HG02981 (cell line): ENCODE data around the gene SLC12A5.
"Not testable (repeated sequence)": the region's sequence is repeated elsewhere in the genome, so short reads cannot be mapped to it uniquely, and the experiment has no call there.

Experiments used
- ATAC-seq: cut with Tn5 transposase; IDR thresholded peaks from one replicate; pipeline ENCODE4 v1.9.1; 2021; ENCODE audit warnings: mild to moderate bottlenecking, moderate library complexity; ENCODE audit not compliant: unreplicated experiment

SLC12A5 gene

GRCh38 chr20:46073443-46073842, 44.4 kb downstream of the SLC12A5 start:
- no peak for ATAC-seq

DNA sequence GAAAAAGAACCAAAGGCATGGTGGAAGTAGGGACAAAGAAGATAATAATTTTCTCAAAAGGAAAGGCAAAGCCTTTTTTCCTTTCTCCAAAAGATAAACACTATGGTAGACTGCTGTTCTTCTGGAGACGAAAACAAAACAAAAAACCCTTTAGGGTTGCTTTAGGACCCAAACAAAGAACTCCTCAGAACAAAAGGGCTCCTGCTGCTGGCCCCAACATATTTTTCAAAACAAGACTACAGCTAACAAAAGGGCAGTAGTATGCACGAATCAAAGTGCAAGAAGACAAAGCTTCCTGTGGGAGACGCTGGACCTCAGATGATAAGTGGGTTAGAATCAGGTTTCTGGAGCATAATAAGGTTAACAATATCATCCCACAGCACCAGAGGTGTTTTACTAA, 45.0 kb downstream of the SLC12A5 start:
- no peak for ATAC-seq

- ATAC-seq, result no peak
Observed at GRCh38 chr20:46076806-46077205, 47.8 kb downstream of the SLC12A5 start.

- ATAC-seq, result no peak
Observed at GRCh38 chr20:46077642-46078305, 48.8 kb downstream of the SLC12A5 start.

DNA sequence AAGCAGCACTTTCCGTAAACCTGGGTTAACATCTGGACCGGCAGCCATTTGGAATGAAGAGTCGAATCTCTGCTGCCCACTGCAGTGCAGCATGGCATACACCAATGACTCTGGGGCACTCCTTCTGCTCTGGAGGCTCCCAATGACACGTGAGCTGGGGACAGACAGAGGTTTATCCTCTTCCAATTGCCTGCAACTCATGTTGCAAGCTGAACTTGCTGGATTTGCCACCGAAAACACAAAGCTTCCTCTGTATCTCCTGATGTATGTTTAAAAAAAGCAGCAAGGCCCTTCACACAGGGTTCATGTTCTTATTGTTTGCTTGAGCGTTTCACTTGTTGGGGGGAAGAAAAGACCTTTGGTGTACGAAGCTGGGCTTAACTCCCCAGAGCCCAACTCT, 49.9 kb downstream of the SLC12A5 start:
- ATAC-seq, result no peak

DNA sequence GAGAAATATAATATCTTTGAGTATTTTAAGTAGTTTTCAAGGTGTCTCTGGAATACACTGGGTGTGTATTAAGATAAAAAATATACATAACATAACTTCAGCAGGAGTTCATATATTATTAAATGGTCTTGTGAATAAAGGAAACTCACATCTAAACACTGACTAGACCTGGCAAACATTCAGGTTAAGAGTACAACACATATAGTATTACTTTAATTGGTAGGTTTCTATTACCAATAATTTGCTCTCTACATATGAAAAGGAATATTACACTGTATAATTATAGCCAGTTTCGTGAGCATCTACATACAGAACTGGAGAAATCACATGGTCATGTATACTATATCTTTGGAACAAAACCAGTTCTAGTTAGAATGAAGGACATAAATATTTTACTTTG, 52.1 kb downstream of the SLC12A5 start:
- ATAC-seq, result no peak

DNA sequence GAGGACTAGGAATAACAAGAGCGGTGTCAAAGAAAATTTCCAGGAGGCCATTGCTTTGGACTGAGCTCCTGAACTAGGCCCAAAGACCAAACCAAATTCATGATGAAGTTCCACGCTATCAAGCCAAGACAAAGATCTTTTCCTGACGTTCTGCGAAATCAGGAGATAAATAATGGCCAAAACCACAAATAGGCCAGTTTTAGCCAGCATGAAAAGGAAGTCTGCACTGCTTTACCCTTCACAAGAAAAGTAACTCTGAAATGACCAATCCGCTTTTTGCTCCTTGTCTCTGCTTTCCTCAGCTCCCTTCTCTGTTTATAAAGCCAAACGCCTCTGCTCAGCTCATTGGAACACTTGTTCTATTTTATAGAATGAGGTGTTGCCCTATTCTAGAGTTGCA, 54.1 kb downstream of the SLC12A5 start:
- no peak for ATAC-seq

DNA sequence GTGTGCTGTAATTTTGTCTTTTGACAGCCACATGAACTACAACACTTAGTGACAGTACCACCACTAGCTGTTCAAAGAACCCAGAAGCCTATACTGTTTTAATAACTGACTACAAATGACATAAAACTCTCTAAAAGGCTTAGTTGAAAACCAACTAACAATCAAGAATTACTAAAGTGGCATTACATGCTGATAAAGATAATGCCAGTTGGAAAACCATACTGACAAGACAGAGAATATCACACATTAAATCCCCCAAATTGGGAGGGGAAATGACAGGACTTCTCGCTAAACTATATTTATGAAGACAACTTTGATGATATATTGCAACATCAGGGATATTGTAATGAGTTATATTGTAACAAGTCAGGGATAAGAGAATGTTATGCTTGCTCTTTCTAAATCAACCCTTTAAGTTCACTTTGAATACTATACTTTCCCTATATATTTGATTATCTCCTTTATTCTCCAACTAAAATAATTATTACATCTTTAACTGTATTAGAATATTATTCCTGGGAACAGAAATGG, 54.6 kb downstream of the SLC12A5 start:
- ATAC-seq, result no peak

- no peak for ATAC-seq
Observed at GRCh38 chr20:46084805-46085178, 55.8 kb downstream of the SLC12A5 start.

DNA sequence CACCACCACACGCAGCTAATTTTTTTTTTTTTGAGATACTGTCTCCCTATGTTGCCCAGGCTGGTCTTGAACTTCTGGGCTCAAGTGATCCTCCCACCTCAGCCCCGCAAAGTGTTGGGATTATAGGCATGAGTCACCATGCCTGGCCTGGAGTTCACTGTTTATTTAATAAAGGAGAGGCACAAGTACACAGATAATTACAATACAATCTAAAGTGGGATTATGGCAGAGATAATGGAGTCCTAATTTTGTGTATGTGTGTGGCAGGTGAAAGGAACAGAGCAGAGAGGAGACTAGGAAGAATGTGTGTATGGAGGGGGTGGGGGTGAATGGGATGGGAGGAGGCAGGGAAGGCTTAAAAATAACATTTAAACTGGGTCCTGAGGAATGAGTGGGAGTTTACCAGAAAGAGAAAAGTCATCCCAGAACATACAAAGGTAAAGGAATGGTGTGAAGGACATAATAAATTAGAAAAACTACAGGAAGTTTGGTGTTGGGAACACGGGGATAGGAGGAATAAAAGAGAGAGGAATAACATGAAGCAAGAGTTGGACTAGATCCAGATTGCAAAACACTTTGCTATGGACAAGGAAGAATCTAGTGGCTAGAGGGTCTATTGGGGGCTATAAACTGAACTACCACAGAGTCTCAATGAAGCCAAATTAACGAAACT, 56.3 kb downstream of the SLC12A5 start:
- ATAC-seq, result no peak

DNA sequence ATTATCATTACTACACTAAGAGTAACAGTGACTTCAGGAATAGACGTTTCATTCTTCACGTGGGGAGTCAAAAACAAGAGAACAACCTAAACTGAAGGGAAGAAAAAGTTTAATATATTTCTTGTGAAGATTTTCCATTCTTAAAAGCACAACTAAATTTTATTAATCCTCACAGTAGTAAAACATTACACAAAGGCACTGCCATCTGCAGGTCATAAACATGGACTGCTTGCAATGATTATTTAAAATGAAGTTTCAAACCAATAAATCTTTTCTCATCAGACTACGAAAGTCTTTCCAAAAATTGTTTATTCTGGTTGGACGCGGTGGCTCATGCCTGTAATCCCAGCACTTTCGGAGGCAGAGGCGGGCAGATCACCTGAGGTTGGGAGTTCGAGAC, 58.1 kb downstream of the SLC12A5 start:
- no peak for ATAC-seq

GRCh38 chr20:46088409-46089166, 59.6 kb downstream of the SLC12A5 start:
- no peak for ATAC-seq

GRCh38 chr20:46089167-46089416, 60.1 kb downstream of the SLC12A5 start:
- peak; percentile 2 for ATAC-seq

DNA sequence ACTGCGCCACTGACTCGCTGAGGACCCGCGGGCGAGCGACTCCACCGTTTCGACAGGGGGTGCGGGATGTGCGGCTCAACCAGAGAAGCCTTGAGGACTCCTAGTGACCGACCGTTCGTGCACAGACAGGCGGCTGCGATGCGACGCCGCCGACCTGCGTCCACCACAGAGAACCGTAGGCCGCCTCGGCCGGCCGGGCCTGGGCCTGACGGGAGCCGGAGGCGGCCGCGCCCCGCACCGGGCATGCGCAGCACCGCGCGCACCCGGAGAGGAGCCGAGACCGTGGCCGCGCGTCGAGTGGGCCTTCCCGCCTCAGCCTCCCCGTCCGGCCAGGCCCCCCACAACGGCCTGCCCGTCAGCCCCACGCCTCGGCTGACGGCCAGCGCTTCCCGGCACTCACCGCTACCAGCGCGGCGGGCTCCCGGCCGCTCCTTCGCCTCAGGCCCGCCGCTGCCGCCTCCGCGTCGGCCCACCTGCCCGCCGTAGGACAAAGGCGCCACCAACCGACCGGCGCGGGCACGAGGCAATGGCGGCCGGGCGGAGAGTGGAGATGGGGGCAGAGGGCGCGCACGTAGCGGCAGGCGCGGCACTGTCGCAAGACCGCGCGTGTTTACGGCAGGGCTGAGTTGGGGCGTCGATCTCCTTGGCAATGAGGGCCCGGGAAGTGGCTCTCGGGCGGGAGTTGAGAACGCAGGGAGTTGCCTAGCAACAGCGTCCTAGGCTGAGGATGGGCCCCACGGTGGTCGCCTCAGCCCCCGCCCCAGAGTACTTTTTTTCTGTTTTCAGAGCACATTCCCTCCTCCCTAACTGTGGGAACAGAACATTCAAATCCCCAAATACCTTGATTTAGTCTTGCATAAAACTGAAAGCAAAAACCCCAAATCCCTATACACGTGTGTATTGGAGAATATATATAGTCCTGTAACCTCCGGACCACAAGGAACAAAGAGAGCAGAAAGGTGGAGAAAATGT, 60.7 kb downstream of the SLC12A5 start, which contains the start of gene NCOA5:
Gene NCOA5, minus strand, starts transcription at position 546 of the 972 bp plus-strand sequence. CDS start 10,538 bp downstream, outside the sequence.
- ATAC-seq, result peak; percentile 76

DNA sequence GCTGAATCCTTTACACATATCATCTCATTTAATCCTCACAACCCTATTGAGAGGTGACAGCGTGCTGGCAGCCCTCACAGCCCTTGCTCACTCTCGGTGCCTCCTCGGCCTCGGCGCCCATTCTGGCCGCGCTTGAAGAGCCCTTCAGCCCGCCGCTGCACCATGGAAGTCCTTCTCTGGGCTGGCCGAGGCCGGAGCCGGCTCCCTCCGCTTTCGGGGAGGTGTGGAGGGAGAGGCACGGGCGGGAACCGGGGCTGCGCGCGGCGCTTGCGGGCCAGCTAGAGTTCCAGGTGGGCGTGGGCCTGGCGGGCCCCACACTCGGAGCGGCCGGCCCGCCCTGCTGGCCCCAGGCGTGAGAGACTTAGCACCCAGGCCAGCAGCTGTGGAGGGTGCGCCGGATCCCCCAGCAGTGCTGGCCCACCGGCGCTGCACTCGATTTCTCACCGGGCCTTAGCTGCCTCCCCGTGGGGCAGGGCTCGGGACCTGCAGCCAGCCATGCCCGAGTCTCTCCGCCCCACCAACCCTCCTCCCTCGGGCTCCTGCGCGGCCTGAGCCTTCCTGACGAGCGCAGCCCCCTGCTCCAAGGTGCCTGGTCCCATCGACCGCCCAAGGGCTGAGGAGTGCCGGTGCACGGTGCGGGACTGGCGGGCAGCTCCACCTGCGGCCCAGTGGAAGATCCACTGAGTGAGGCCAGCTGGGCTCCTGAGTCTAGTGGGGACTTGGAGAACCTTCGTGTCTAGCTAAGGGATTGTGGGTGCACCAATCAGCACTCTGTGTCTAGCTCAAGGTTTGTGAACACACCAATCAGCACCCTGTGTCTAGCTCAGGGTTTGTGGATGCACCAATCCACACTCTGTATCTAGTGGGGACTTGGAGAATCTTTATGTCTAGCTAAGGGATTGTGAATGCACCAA, 62.9 kb downstream of the SLC12A5 start:
- not testable (repeated sequence) for ATAC-seq

- no peak for ATAC-seq
Observed at GRCh38 chr20:46093531-46093930, 64.5 kb downstream of the SLC12A5 start.

DNA sequence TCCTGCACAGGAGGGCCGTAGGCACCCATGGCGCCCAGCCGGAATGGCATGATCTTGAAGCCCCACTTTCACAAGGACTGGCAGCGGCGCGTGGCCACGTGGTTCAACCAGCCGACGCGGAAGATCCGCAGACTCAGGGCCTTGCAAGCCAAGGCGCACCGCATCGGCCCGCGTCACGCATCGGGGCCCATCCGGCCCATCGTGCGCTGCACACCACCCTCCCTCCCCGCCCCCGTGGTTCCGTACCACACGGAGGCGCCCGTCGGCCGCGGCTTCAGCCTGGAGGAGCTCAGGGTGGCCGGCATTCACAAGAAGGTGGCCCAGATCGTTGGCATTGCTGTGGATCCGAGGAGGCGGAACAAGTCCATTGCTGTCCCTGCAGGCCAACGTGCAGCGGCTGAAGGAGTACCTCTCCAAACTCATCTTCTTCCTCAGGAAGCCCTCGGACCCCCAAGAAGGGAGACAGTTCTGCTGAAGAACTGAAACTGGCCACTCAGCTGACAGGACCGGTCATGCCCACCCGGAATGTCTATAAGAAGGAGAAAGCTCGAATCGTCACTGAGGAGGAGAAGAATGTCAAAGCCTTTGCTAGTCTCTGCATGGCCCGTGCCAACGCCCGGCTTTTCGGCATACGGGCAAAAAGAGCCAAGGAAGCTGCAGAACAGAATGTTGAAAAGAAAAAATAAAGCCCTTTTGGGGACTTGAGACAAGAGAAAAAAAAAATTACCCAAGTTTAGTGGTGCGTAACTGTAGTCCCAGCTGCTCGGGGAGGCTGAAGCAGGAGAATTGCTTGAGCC, 70.7 kb downstream of the SLC12A5 start:
- ATAC-seq, result no peak

DNA sequence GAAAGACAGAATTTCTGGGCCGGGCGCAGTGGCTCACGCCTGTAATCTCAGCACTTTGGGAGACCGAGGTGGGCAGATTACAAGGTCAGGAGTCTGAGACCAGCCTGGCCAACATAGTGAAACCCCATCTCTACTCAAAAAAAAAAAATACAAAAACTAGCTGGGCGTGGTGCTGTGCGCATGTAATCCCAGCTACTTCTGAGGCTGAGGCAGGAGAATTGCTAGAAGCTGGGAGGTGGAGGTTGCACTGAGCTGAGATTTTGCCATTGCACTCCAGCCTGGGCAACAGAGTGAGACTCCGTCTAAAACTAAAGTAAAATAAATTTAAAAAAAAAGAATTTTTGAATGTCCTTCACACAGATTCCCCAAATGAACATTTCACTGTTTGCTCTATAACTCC, 71.4 kb downstream of the SLC12A5 start:
- ATAC-seq, result not testable (repeated sequence)

DNA sequence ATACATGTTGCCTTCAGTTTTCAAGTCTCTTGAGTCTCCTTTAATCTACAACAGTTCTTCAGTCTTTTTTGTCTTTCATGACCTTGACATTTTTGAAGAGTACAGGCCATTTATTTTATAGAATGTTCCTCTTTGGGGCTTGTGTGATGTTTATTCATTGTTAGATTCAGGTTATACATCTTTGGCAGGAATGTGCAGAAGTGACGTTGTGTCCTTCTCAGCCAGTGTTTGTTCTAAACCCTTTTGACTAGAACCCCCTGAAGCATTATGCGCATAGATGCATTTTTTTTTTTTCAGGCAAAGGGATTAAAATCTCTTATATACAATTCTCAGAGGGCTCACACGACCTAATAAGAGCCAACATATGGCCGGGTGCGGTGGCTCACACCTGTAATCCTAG, 72.0 kb downstream of the SLC12A5 start:
- ATAC-seq, result no peak
